Renal cortical epithelial cell (primary cell): ENCODE data around the gene ATXN10. TPM values are rescaled to one million over a fixed set of nuclear protein-coding genes. Genes with fewer than 3 reads are reported as not detected.
"Not testable (repeated sequence)": the region's sequence is repeated elsewhere in the genome, so short reads cannot be mapped to it uniquely, and the experiment has no call there.

Experiments
- DNase-seq: peaks from one replicate; pipeline ENCODE4 v3.0.0-alpha.2; 2011; ENCODE audit warnings: low read depth
- total RNA-seq: library from RNA; depleted of rRNA; stranded (reverse); fragments of >200 nt; gene quantifications from 2 replicates; pipeline ENCODE4 v1.2.3, GENCODE V29; 2014

Gene ATXN10, protein sequence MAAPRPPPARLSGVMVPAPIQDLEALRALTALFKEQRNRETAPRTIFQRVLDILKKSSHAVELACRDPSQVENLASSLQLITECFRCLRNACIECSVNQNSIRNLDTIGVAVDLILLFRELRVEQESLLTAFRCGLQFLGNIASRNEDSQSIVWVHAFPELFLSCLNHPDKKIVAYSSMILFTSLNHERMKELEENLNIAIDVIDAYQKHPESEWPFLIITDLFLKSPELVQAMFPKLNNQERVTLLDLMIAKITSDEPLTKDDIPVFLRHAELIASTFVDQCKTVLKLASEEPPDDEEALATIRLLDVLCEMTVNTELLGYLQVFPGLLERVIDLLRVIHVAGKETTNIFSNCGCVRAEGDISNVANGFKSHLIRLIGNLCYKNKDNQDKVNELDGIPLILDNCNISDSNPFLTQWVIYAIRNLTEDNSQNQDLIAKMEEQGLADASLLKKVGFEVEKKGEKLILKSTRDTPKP
- total RNA-seq, result 166 and 458 TPM in 2 replicates

DNA sequence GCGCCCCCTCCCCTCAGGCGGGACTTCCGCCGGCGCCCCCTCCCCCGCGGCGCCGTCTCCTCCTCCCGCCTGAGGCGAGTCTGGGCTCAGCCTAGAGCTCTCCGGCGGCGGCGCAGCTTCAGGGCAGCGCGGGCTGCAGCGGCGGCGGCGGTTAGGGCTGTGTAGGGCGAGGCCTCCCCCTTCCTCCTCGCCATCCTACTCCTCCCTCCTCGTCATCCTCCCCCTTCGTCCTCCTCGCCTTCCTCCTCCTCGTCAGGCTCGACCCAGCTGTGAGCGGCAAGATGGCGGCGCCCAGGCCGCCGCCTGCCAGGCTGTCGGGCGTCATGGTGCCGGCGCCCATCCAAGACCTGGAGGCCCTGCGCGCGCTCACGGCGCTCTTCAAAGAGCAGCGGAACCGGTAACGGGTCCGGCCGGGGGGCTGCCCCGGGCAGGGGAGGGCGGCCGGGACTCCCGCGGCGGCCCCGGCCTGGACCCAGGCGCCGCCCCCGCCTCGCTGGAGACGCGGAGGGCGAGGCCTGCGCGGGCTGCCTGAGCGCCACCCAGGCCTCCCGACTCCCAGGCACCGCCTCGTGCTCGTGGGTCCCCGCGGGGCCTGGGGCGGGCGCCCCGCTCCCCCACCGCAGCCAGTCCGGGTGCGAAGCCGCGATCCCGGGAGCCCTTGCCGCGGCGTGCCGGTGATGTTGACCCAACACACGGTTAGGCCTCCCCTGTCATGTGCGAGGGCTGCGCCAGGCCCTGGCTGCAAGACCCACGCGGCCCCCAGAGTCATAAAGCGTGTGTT lies at the start of gene ATXN10:
Gene ATXN10 (plus strand): TSS at position 52 of the 781 bp plus-strand sequence. CDS start 230 bp downstream, at position 282.
- DNase-seq, result peak; percentile 31

DNA sequence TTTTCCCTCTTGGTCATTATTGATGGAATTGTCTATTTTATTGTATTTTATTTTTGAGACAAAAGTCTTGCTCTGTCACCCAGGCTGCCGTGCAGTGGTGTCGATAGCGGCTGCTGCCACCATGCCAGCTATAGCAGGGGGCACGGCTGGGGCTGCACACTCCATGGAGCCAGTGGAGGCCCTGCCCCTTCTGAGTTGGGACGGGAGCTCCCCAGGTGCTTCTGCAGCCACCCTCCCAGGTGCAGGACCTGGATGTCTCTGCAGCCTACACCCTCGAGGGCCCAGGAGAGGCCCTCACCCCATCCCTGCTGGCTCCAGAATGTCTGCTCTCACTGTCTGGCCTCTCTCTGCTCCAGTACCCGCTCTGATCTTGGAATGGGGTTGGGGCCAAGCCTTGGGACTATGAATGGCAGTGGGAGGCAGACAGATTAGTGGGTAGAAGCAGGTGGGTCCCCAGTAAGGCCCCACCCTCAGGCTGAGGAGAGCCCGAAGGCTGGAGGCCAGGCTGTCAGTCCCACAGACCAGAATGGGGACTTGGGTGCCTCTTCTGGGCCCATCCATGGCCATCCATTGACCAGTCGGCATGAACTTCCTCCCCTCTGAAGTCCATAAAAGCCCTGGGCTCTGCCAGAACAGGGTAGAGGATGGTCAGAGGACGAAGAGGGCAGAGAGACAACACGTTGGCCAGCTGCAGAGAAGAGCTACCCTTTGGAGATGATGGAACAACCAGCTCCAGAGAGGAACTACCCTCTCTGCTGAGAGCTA lies 49.6 kb upstream of the ATXN10 start:
- no peak for DNase-seq

DNA sequence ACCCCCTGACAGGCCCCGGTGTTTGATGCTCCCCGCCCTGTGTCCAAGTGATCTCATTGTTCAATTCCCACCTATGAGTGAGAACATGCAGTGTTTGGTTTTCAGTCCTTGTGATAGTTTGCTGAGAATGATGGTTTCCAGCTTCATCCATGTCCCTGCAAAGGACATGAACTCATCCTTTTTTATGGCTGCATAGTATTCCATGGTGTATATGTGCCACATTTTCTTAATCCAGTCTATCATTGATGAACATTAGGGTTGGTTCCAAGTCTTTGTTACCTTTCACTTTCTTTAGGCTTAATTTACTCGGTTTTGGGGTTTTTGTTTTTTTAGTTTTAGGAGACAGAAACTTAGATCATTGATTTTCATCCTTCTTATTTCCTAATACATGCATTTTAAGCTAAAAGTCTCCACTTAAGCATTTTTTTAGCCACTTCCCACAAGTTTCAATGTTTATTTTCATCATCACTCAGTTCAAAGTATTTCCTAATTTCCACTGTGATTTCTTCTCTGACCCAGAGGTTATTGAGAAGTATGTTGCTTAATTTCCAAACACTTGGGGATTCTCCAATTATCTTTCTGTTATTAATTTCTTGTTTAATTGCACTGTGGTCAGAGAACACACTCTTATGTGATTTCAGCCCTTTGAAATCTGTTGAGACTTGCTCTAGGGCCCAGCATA lies 48.0 kb upstream of the ATXN10 start:
- not testable (repeated sequence) for DNase-seq

DNA sequence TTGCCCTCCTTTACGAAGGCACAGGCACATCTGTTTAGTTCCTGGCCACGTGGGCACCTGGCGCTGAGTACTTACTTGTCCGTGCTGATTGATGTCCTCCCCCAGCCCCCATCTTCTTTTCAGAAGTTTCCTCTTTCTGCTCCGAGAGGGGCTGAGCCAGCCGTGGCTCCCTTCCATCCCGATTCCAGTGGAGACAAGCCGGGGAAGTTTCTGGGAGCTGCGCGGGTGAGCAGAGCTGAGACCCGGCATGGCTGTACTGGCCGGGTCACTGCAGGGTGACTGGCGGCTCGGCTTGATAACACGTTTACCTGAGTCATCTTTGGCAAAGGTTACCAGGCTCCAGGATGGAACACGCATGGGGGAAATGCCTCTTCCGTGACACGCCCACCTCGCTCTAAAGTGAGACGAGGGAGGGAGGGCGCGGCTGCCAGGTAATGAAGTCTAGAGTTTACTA lies 45.4 kb upstream of the ATXN10 start:
- DNase-seq, result peak; percentile 73

DNA sequence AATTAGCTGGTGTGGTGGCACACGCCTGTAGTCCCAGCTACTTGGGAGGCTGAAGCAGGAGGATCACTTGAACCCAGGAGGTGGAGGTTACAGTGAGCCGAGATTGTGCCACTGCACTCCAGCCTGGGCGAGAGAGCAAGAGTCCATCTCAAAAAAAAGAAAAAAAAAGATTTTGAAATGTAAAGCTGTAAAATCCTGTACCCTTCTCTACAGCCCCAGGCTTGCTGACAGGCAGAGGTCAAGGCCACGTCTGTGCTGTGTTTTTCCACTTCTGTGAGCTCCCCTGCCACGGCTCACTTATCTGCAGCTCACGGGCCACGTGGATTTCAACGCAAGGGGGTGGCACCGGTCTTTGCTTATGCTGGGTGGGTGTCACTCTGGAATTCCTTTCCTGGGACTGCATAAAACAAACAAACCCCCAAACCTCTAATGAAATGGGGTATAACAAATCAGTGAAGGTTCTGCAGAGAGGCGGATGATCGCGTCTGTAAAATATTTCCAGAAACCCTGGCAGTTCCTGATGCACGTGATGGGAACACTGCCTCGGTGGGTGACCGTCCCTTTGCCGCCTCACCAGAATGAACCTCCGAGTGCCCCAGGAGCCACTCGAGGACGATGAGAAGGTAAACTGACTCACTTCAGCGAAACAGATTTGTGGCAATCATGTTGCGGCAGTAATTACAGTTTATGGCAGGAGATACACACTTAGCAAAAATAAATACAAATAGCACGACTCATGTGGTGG lies 44.0 kb upstream of the ATXN10 start:
- DNase-seq, result no peak

DNA sequence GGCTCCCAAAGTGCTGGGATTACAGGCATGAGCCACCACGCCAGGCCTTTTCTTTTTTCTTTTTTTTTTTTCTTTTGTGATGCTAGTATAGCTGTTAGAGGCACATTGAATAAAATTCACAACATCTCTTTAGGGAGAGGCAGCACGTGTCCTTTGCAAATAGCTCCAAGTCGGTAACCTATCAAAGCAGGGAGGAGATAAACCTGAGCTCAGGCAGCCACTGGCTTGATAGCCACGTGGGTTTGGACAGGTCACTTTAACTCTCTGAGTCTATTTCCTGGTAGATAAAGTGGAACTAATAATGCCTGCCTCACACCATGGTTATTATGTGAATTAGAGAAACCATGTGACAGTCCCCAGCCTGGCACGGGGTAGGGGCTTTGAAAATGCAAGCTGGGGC lies 43.1 kb upstream of the ATXN10 start:
- DNase-seq, result no peak

DNA sequence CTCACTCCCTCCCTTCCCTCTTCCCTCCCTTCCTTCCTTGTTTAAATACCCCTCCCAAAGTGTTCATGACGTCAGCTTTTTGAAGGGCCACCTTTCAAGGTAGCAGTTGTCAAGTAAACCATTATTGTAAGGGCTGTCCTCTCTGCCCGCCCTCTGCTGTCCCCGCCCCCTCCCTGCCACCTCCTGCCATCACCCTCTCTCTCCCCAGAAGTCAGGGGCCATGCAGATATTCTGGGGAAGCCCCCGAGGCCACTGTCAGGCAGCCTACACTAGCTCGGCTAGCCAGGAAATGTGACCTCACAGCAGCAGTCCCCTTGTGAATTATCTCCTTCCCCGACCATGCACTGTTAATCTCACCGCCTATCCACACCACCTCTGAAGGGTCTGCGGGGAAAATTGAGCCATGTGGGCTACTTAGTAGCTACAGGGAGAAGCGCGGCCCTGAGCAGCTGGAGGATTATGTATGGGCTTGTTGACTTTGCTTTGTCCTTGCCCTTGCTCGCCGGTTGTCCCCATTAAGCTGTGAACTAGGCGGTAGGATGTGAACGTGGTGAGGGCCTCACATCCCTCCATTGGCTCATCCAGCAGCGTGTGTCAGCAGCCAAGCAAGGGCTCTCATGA lies 42.1 kb upstream of the ATXN10 start:
- DNase-seq, result no peak

DNA sequence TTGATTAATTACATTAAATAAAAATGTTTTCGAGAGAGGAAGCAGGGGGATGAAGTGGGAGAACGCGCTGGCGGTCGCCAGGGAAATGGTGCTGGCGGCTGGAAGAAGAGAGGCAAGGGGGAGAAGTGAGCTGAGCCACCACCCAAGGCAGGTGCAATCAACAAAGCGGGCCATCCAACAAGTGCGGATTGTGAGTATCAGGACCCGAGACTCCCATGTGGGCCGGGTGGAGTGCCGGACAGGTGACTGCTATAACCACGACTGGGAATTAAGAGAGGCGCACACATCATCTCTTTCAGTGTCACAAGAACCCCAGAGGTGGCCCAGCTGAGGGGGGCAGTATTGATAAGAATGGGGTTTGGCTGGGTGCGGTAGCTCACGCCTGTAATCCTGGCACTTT lies 41.2 kb upstream of the ATXN10 start:
- no peak for DNase-seq

DNA sequence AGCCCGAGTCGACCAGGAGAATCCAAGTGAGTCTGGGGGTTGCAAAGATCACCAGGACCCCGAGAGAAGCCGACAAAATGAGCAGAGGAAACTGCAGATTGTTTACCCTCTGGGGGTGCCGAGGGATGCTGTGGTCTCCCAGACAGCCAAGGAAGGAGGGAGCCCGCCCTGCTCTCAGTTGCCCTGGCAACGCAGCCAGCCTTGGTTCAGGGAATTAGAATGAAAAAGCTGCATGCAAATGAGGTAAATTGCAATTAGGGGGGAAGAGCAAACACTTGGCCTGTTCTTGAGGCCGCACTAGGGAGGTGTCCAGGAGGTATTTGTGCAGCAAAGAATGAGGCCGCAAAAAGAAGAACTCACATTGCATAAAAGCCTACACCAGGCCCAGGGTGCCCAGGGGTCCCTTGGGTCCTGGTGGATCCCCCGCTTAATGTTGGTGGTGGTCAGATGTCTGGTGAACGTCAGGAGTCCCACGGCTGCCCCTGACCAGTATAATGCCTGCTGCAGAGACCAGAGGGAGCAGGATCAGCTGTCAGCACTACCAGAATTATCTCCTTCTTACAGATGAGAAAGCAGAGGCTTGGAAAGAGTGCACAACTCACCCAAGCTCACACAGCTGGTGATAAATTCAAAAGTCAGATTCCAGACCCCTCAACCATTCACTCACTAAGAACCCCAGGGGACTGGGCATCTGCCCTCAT lies 40.3 kb upstream of the ATXN10 start:
- DNase-seq, result no peak

DNA sequence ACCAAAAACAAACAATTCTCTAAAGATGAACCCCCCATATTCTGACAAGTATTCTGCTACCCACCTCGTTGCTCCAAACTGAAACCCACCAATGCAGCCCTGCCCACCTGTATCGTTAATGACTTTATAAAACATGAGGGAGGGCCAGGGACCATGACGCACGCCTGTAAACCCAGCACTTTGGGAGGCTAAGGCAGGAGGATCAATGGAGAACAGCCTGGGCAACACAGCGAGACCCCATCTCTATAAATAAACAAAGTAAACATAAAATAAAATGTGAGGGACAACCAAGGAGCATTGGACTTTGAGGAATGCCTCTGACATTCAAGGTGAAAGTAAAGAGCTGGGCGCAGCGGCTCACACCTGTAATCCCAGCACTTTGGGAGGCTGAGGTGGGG lies 39.8 kb upstream of the ATXN10 start:
- no peak for DNase-seq

DNA sequence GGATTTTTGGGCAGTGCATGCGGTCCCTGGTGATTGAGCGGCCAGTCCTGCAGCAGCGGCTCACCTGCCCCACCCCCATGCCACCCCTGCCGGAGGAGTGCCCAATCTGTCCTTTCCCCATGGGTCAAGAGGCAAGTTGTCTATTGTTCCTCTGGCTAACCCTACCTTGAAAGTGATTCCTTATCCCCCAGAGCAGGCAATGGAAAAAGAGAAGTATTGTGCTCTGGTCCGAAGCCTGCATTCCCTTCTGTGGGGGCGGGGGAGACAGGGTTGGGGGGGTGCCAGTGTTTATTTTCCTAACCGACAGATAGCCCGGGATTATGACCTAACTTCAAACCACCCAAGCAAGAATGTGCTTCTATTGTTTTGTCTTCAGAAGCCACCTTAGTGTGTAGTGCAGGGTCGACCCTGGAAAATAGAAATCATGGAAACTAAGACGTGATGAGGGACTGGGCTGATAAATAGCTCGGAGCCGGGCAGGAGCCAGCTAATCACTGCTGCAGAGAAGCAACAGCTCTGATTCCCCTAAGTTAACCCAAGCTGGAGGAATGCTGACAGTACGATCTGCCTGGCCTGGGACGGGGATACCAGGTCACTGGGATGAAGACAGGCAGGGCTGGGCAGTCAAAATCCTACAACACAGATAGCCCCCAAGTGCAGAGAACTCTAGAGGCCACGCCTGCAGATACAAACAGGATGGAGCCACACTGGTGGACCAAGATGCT lies 38.7 kb upstream of the ATXN10 start:
- DNase-seq, result peak; percentile 54

DNA sequence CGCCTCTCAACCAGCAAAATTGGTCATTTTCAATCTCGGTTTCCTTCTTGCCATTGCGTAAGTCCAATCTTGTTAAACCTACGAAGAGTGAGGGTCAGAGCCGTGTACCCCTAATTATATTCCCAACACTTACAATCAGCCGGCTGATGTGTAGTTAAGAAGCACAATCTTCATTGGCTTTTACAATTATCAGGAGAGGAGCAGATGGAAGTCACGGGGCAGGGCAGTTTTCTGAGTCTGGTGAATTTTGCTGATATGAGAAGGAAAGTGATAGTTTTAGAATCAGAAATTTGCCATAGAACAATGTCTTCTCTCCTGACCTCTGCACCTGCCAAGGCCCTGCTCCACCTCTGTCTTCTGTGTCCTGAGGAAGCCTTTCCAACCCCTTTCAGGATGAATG lies 35.0 kb upstream of the ATXN10 start:
- no peak for DNase-seq

DNA sequence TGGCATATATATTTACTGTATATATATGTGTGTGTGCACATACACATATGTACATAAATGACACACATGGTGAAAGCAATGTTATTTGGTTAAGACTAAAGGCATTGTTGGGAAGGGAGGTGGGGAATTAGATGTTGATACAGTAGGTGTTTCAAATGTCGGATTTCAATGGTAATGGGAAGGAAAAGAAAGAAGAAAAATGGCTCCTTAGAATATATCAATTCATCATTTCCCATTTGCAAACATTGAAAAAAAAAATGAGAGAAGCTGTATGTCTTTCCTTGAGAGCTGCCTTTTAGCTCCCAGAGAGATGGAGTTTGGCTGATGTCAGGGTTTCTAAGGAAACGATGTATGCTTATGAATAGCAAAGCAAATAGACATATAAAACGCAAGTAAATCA lies 33.4 kb upstream of the ATXN10 start:
- DNase-seq, result no peak

DNA sequence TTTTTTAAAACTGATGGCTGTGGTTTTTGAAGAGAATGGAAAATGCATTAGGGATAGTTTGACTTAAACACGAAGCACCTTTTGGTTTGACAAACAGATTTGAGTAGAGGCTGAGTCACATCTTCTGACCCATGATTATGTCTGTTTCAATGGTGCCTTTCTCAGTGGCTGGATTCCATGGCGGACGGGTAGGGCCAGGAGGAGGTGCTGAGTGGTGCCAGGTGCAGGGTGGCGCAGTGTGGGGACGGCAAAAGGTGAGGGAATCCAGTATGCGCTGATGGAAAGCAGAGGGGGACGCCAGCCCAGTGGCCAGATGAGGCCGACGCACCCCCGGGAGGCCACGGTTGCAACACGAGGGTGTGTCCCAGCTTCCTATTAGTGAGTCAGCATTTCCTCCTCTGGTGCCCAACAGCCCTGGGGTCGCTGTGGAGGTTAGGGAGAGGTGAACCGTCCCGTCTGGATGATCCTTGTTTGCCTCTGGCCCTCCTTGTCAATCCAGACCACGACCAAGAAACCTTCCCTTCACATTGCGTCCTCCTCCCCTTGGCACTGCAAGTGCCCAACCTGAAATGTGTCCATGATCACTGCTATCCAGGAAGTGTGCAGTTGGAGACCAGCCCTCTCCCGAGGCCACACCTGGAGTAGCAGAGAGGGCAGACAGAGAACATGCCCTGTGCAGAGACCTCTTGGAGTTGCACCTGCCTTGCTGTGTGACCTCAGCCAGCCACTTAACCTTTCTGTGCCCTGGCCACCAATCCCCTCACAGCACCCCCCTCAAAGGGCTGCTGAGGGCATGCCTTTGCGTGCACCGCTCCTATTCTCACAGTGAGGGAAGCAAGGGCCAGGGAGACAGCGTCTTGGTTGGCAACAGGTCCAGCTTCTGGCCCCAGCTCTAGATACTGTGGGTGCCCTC lies 32.5 kb upstream of the ATXN10 start:
- DNase-seq, result peak; percentile 87

DNA sequence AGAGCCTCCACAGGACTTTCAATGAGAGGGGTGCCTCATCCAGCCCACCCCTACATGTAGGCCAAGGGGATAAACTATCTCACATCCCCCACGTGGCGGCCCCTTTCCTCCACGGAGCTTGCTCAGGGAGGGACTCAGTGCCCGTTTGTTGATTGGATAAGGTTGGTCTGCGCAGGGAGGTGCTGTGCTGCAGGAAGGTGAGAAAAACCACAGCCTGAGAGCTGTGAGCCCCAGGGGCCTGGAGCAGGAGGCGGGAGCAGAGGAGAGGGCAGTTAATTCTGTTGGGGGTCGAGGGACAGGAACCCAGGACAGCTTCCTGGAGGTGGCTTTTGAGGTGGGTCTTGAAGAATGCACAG lies 31.9 kb upstream of the ATXN10 start:
- DNase-seq, result no peak

DNA sequence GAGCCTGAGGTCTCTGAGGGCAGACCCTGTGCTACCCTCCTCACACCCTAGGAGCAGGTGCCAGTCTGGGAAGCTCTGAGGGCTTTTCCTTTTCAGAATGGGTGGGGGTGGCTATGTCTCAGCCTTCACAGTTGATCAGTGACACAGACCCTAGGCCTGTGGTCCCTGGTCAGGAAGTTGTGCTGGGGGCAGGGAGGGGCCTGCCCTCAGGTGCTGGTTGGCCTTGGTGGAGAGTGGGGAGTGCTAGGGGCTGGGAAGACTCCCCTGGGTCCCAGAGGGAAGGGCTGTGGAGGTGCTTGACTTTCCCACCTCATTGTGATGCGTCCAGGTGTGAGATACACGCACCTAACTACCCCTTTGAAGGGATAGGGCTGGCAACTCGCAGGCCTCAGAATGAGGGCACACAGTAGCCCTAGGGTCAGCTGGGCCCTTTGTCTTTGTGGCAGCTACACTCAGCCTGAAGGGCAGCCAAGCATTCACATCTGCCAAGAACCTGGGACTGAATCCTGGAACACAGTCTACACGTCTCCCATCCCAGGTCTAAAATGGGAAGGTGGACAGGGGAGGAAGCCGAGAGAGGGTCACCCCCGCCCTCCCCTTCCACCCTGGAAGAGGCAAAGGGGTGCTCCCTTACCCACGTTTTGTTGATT lies 31.2 kb upstream of the ATXN10 start:
- no peak for DNase-seq

DNA sequence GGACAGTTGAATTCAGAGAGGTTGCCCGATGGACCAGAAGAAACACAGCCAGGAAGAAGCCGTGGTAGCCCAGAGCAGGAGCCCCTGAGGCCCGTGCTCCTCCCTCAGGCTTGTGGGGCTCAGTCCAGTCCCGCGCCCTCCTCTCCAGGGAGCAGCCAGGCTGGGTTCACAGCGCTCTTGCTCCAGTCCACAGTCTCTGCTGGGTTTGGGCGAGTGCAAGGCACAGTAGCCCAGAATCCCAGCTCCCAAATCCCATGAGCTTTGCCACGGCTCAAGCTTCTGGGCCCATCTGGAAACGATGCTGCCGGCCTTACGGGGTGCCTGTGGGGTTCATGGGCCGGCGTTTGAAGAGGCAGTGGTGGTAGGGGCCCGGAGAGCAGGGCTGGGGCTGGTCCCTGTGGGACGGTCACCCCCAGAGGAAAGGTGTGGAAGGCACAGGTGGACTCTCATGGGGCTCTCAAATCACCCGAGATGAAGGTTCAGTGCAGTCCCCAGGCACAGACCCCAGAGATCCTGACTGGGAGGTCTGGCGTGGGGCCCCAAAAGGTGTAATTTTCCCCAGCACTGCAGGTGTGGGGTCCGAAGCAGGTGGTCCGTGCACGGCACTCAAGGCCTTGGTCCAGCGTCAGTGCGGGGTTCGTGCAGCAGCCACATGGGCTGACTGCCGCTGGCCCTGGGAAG lies 30.6 kb upstream of the ATXN10 start:
- no peak for DNase-seq
